Lower lobe of right lung (tissue), 2 donors: ENCODE results near the gene S100A14. TPM values are rescaled to one million over a fixed set of nuclear protein-coding genes. Genes with fewer than 3 reads are reported as not detected.

Experiments
- ATAC-seq, 2 donors: fragments of 200-7000 bp; cut with Tn5 transposase; one replicate each; pipeline ENCODE4 v1.9.1; 2020 to 2022; ENCODE audit warnings: mild to moderate bottlenecking in 2 of 2, moderate library complexity in 2 of 2
- DNase-seq: peaks from one replicate; pipeline ENCODE4 v3.0.0-alpha.2; 2020
- H3K27ac ChIP-seq: fragments of 200-600 bp; one replicate; pipeline ENCODE4 v1.8.0; 2022
- H3K27me3 ChIP-seq: fragments of 200-600 bp; one replicate; pipeline ENCODE4 v1.8.0; 2022; ENCODE audit warnings: low read depth
- H3K36me3 ChIP-seq: fragments of 200-600 bp; one replicate; pipeline ENCODE4 v1.8.0; 2022; ENCODE audit warnings: mild to moderate bottlenecking
- H3K4me1 ChIP-seq: fragments of 200-600 bp; one replicate; pipeline ENCODE4 v1.8.0; 2022
- H3K4me3 ChIP-seq: fragments of 200-600 bp; one replicate; pipeline ENCODE4 v1.8.0; 2022; ENCODE audit warnings: mild to moderate bottlenecking
- H3K9me3 ChIP-seq: fragments of 200-600 bp; one replicate; pipeline ENCODE4 v1.8.0; 2022
- CTCF ChIP-seq: fragments of 200-600 bp; IDR thresholded peaks from one replicate; pipeline ENCODE4 v1.8.0; 2022; ENCODE audit warnings: antibody characterized with exemption, mild to moderate bottlenecking
- intact Hi-C: fragments of 100-400 bp; cut with DNase I; formaldehyde crosslinking; loops from one replicate; pipeline ENCODE4 v1.11.0; 2022
- total RNA-seq: library from RNA; stranded (reverse); fragmentation: NEBNext Ultra II Directional; extraction: Animal tissue kit (Norgen Biotek cat#: 25700); gene quantifications from one replicate; pipeline ENCODE4 v1.2.1, GENCODE V29; 2021
- donor health status: DM: no; HTN: yes; CAD: no; lungs with severe emphysema.

The S100A14 gene
- total RNA-seq, 1 donor from 2014 or later = 138 TPM

DNA sequence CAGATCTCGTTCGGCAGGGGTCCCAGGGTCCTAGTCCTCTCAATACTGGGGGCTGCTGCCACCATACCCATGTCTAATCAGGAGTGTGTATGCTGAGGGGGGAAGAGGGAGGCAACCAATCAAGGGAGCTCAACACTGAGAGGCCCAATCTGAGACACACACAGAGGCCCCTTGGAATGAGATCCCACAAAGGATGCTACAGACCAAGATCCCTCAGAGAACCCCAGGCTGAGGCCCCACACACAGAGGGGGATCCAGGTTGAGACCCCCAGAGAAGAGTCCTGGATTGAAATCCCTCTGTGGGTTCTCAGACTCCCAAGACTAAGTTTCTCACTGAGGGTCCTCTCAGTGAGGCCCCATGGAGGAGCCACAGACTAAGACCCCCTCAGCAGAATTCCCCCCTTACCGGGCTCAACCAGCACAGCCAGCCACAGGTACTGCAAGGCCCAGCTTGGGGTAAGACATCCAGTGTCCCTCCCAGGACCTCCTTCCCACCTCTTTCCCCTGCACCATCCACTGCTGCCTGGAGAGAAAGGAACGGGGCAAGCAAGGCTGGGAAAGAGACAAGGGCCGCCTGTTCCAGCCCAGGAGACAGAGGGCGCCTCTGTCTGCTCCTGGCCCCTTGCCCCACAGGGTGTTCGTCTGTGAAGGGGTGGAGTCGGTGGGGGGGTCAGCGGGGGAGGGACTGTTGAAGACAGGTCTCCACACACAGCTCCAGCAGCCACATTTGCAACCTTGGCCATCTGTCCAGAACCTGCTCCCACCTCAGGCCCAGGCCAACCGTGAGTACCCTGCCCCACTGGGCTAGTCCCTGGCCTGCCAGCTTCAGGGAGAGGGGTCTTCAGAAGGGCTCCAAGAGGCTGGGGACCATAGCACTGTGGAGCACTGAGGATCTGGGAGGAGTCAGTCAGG, 11.8 kb upstream of the S100A14 start, which contains the start of gene S100A1:
Gene S100A1, plus strand, starts transcription at position 720 of the 912 bp plus-strand sequence. CDS start 2,088 bp downstream, outside the sequence.
- peaks cover 68% of the 10 kb centered on the region for H3K4me1 ChIP-seq
- intact Hi-C loops = no loop called here

GRCh38 chr1:153626904-153627714, 11.0 kb upstream of the S100A14 start, which contains the start of gene S100A13:
S100A13 (minus strand) TSS chr1:153627505; CDS start chr1:153626472, 1,033 bp downstream.
- Histone ChIP-seq H3K27me3 (no peaks in the 10 kb centered on the region), H3K4me3 (peak within 1 kb of the TSS; percentile 57), H3K36me3 (peaks cover 15% of the 10 kb centered on the region), H3K27ac (peak within 1 kb of the TSS; percentile 88), H3K9me3 (no peaks in the 10 kb centered on the region), H3K4me1 (peaks cover 64% of the 10 kb centered on the region)
- ATAC-seq = peak; percentile 79 to 87
- peak; percentile 82 for DNase-seq
- peak; percentile 65 for TF ChIP-seq CTCF
- intact Hi-C loops = no loop called here

More for the DNA sequence above, 11.8 kb upstream of the S100A14 start, which contains the start of gene S100A1:
- Histone ChIP-seq H3K27ac (peak within 1 kb of the TSS; percentile 88), H3K36me3 (peaks cover 6% of the 10 kb centered on the region), H3K4me3 (peak within 1 kb of the TSS; percentile 57), H3K9me3 (no peaks in the 10 kb centered on the region), H3K27me3 (no peaks in the 10 kb centered on the region)
- ATAC-seq (no peak), DNase-seq (no peak)
- no peak for TF ChIP-seq CTCF

GRCh38 chr1:153626477-153626903, 10.4 kb upstream of the S100A14 start:
- H3K27me3 ChIP-seq = no peaks in the 10 kb centered on the region
- H3K9me3 ChIP-seq = no peaks in the 10 kb centered on the region
- peak overlapping the region; percentile 57 for H3K4me3 ChIP-seq
- H3K4me1 ChIP-seq = peaks cover 64% of the 10 kb centered on the region
- no peak for TF ChIP-seq CTCF
- ATAC-seq (no peak), DNase-seq (no peak)
- H3K27ac ChIP-seq = peak overlapping the region; percentile 88
- intact Hi-C loops = no loop called here
- H3K36me3 ChIP-seq = peaks cover 16% of the 10 kb centered on the region

DNA sequence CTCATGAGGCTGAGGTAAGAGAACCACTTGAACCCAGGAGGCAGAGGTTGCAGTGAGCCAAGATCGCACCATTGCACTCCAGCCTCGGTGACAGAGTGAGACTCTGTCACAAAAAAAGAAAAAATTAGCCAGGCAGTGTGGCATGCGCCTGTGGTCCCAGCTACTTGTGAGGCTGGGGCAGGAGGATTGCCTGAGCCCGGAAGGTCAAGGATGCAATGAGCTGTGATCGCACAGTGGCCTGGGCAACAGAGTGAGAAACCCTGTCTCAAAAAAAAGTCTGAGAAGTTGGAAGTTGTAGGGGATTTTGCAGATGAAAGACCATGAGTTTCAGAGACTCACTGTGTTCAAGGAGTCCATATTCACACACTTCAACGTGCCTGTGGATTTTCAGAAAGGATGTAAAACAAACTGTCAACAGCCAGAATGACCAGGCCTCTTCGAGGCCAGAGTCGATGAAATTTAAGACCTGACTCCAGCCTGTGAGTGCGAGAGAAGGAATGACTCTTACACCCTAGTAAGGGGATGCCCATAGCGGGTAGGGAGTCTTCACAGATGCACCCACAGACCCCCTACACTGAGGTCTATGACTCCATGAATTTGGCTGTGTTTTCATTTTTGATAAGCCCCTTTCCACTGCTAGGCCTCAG, 9.0 kb upstream of the S100A14 start:
- intact Hi-C loops = no loop called here
- TF ChIP-seq CTCF = no peak
- H3K4me1 ChIP-seq = peaks cover 55% of the 10 kb centered on the region
- no peak for ATAC-seq
- H3K27ac ChIP-seq = peak overlapping the region; percentile 18
- H3K36me3 ChIP-seq = peaks cover 22% of the 10 kb centered on the region
- no peak for DNase-seq
- peak overlapping the region; percentile 57 for H3K4me3 ChIP-seq
- H3K27me3 ChIP-seq = no peaks in the 10 kb centered on the region
- no peaks in the 10 kb centered on the region for H3K9me3 ChIP-seq

- intact Hi-C loops = no loop called here
- DNase-seq (no peak), ATAC-seq (peak; percentile 50 to 62)
- no peak for TF ChIP-seq CTCF
- Histone ChIP-seq H3K9me3 (no peaks in the 10 kb centered on the region), H3K36me3 (peaks cover 41% of the 10 kb centered on the region), H3K27ac (peak overlapping the region; percentile 7), H3K4me1 (peaks cover 48% of the 10 kb centered on the region), H3K4me3 (no peak overlapping the region), H3K27me3 (no peaks in the 10 kb centered on the region)
Observed at GRCh38 chr1:153623101-153623500, 7.0 kb upstream of the S100A14 start.
